AG20443 (cell line): ENCODE data around the gene TRPC4AP.

Experiments used
- DNase-seq: peaks from one replicate; pipeline ENCODE4 v3.0.0; 2012; ENCODE audit warnings: low spot score, mixed read lengths

Gene TRPC4AP

DNA sequence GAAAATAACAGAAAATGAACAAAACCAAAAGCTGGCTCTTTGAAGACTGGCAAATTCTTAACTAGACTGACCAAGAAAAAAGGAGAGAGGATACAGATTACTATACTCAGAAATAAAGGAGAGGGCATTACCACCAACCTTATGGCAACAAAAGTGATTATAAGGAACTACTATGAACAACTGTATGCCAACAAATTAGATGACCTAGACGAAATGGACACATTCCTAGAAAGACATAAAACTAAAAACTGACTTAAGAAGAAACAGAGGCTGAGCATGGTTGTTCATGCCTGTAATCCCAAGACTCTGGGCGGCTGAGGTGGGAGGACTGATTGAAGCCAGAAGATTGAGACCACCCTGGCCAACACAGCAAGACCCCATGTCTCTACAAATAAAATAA, 33.5 kb downstream of the TRPC4AP start:
- no peak for DNase-seq

GRCh38 chr20:35055445-35056276, 36.9 kb downstream of the TRPC4AP start:
- peak; percentile 55 for DNase-seq

DNA sequence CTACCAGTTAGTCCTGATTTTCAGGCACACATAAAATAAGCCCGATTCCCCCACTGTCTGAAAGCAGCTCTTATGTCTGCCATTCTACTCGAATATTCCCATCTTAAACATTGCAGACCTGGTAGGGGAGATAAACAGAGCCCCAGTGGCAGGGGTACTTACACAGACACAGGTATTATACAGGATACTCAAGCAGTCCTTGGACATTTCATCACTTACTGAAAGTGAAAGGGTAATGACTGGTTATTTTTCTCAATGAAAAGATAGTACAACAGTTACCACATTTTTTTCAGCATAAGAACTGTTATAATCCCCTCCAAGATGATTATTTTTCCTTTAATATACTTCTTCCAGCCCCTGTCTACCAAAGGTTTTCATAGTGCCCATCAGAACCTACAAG, 37.8 kb downstream of the TRPC4AP start:
- DNase-seq, result no peak

- DNase-seq, result peak; percentile 15
Measured at GRCh38 chr20:35052616-35053015, 40.0 kb downstream of the TRPC4AP start.

DNA sequence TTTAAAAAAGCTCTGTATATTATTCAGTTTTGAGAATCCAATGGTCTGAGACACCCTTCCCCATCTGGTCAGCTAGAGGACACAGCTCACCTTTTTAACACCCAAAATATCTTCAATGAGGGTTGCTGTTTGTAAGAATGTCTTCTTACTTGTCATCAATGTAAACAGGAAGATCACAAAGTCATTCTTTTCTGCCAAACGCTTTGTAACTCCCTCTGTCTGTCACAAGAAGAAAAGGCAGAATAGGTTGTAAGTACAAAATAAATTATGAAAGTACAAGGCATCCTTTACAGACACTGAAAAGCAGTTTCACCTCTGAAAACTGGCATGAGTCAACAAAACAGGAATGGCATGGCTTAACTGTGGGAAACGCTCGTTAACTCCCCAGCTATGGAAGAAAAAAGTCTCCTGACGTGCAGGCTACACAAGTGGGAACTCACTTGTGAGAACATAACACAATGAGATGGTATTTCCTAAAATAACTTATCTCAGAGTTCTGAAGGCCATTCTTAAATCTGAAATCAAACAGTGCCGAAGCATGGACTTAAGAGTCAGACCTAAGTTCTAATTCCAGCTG, 42.7 kb downstream of the TRPC4AP start:
- no peak for DNase-seq

DNA sequence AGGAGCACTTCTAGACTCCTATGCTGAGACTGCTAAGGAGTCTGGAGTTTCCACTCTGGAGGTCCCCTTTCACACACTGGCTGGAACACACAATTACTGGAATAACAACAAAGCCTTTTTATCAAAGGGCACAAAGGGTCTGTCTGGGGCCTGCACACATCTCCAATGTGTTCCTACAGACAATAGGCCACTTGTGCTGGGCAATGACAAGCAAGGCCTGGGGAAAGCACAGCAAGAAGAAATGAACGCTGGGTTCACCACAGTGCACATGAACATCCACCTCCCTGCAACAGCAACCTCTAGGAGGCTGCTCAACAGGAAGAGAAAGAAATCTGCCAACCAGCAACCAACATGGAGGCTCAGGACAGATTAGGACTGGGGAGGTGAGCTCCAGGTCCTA, 43.9 kb downstream of the TRPC4AP start:
- no peak for DNase-seq

DNA sequence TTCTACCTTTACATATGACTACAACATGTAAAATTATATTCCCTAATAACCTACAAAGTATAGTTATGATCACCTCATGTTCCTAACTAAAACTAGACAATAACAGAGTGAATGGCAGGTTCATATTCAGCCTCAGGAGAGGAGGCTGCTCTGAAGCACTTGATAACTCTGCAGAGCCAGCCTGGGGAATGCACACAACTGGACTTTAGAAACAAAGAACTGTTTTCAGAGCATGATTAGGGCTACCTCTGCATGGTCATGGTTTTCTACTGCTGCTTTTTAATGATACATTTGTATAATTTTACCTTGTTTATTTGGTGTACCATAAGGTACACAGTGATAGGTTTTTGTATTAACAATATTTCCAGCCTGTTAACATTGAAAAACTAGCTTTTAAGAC, 50.3 kb downstream of the TRPC4AP start:
- DNase-seq, result no peak

DNA sequence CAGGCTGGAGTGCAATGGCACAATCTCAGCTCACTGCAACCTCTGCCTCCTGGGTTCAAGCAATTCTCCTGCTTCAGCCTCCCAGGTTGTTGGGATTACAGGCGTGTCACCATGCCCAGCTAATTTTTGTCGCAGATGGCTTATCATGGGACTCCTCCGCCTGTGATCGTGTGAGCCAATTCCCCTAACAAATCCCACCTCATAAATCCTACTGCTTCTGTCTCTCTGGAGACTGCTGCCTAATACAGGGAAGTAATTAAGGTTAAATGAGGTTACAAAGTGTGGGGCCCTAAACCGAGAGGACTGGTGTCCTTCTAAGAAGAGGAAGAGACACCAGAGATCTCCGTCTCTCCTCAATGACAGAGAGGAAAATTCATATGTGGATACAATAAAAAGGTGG, 52.0 kb downstream of the TRPC4AP start:
- no peak for DNase-seq

- no peak for DNase-seq
Measured at GRCh38 chr20:35039846-35040489, 52.6 kb downstream of the TRPC4AP start.

- DNase-seq, result no peak
Measured at GRCh38 chr20:35039146-35039545, 53.5 kb downstream of the TRPC4AP start.

- DNase-seq, result no peak
Measured at GRCh38 chr20:35034145-35034544, 58.5 kb downstream of the TRPC4AP start.

DNA sequence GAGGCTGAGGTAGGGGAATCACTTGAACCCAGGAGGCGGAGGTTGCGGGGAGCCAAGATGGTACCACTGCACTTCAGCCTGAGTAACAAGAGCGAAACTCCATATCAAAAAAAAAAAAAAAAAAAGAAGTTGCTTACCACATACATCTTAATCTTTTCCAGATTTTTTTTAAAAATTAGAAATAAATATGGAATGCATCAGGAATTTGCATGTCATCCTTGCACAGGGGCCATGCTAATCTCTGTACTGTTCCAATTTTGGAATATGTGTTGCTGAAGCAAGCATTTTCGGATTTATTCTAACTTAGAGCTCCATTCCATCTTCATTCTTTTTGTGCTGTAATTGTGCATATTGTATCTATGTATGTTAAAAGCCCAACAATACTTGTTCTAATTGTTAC, 62.5 kb downstream of the TRPC4AP start:
- DNase-seq, result no peak

GRCh38 chr20:35027301-35027700, 65.3 kb downstream of the TRPC4AP start:
- DNase-seq, result no peak

DNA sequence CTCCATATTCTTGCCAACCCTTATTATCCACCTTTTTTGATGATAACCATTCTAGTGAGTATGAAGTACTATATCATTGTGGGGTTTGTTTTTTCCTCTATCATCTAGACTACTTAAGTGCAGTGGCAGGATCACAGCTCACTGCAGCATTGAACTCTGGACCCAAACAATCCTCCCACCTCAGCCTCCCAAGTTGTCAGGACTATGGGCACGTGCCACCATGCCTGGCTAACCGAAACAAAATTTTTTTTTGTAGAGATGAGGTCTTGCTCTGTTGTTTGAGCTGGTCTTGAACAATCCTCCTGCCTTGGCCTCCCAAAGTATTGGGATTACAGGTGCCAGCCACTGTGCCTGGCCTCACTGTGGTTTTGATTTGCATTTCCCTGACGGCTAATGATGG, 67.5 kb downstream of the TRPC4AP start:
- DNase-seq, result no peak

GRCh38 chr20:35023624-35024023, 69.0 kb downstream of the TRPC4AP start:
- no peak for DNase-seq

DNA sequence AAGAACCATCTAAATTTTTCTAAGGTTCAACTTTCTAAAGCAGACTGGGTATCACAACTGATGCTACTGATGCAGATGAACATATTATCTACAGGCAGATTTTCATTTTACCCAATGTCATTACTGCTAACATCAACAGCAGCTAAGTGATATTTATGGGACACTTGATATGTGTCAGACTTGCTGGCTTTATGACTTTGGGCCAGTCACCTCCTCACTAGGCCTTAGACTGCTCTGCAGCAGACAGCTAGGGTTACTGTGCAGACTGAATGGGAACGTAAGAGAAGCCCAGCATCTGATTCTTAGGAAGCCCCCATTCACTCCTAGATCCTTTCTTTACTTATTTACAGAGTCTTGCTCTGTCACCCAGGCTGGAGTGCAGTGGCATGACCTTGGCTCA, 70.8 kb downstream of the TRPC4AP start:
- no peak for DNase-seq

DNA sequence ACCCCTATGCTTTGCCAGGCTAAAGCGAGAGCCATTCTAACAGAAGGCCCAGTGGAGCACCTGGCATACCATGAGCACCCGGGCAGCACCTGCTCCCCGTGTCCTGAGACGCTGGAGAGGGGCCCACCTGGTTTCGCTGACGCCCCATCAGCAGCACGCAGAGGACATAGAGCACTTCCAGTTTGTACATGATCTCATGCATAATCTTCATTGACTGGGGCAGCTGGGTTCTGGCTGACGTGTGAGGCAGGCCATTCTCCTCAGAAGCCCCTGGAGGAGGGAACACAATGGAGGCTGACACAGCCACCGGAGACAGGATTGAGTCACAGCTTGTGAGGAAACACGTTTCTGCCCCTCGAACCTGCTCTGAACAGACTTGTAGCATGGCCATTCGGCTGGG, 71.5 kb downstream of the TRPC4AP start:
- DNase-seq, result no peak

- no peak for DNase-seq
Measured at GRCh38 chr20:35020108-35020928, 72.3 kb downstream of the TRPC4AP start.

DNA sequence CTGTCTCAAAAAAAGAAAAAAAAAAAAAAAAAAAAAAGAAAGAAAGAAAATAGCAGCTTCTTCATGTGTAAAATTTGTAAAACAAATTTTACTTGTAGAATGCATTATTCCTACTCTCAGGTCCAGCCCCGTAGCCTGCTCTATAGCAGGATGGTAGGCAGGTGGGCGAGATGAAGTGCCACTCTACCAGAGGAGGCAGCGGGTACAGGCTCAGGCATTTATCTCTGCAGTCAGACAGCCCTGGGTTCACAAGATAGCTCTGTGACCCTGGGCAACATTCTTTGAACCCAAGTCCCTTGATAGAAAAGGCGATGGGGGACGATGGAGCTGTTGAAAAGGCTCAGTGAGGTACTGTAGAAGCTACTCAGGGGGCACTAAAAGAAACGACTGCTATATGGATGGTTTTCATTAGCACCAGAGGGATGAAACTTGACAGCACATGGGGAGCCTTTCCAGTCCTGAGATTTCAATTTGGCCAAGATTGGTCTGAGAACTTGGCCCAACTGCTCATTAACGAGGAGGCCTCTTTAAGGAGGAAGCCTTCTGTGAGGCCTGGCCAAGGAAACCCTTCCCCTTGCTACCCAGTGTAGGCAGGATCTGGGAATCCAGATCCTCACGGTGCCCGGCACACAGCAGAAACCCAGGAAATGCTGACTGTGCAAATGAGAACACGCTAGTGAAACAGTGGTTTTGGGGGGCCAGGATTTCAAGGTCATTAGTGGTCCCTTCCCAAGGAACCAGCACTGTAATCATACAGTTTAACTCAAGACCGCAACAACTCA, 73.8 kb downstream of the TRPC4AP start:
- no peak for DNase-seq

GRCh38 chr20:35017099-35017835, 75.3 kb downstream of the TRPC4AP start:
- DNase-seq, result no peak

DNA sequence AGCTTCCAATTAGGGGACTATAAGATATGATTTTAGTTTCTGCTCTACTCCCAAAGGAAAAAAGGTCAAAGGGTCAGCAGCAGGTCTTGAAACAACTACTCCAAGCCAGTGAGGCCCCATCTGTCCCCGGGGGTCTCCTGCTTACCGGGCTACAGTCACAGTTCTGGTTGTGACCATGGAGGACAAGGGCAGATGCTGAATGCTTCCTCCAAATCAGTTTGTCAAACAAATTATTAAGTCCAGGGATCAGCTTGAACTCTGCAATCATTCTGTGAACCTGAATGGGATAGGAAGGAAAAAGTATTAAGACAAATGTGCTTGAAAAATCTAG, 76.8 kb downstream of the TRPC4AP start:
- DNase-seq, result no peak
